HG02798 (cell line): ENCODE measurements around the gene NTN1.

Experiments
- ATAC-seq: cut with Tn5 transposase; IDR thresholded peaks from one replicate; pipeline ENCODE4 v1.9.1; 2021; ENCODE audit warnings: mild to moderate bottlenecking; ENCODE audit not compliant: unreplicated experiment, poor library complexity

NTN1 gene

DNA sequence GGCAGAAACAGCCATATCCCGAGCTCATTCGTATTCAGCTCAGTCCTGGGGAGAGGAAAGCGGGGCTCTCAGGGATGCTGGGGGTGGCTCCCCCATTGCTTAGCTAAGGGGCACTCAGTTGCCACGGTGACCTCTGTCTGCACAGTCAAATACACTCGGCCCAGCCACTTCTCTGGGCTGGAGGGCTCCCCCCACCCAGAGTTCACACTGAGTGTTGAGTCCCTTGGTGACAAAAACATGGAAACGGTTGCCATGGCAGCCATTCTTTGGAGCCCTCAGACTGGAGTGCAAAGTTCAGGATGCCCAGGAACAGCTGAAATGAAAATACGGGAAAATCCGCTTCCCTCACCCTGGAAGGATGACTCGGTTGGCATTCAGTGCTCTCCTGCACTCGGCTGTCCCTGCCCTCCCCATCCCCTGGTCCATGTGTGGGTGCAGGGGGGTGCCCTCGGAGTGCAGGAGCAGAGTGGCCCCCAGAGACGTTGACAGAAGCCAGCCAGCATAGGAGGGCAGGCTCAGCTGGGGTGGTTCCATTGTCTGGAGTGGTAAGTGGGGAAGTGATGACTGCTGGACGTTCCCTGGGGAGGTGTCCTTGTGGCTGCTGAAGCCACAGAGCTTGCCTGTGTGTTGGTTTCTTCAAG, 216.5 kb downstream of the NTN1 start:
- ATAC-seq, result no peak

GRCh38 chr17:9238340-9239245, 217.3 kb downstream of the NTN1 start:
- ATAC-seq, result no peak

- ATAC-seq, result no peak
Observed at GRCh38 chr17:9239246-9239792, 218.0 kb downstream of the NTN1 start.

DNA sequence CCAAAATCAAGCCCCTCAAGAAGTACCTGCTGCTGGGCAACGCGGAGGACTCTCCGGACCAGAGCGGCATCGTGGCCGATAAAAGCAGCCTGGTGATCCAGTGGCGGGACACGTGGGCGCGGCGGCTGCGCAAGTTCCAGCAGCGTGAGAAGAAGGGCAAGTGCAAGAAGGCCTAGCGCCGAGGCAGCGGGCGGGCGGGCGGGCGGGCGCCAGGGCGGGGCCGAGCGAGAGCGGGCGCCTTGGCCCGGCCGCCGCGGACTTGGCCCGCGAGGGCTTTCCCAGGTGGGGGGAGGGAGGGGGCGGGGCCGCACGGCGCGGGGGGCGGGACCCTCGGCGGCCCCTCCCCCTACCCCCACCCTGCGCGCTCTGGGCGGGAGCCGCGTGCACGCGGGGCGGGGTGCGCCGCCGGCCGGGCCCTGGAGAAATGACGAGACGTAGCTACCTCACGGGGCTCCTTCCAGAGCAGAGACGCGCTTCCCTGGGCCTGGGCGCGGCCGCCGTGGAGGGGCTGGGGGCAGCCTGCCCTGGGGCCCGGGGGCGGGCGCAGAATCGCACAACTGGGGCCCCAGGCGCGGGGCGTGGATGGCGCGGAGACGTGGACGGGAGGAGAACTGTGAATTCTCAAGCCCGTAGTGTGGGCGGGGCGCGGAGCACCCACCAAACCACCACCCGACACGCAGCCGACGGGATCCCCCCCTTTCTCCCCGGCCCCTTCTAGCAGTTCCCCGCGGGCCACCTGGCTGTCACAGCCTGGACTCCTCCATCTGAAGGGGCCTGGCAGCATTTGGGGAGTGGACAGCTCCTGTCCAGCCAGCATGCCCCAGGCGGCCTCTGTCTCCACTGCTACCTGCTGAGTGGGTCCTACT, 218.7 kb downstream of the NTN1 start:
- peak; percentile 66 for ATAC-seq

- ATAC-seq, result no peak
Observed at GRCh38 chr17:9240659-9241370, 219.5 kb downstream of the NTN1 start.

DNA sequence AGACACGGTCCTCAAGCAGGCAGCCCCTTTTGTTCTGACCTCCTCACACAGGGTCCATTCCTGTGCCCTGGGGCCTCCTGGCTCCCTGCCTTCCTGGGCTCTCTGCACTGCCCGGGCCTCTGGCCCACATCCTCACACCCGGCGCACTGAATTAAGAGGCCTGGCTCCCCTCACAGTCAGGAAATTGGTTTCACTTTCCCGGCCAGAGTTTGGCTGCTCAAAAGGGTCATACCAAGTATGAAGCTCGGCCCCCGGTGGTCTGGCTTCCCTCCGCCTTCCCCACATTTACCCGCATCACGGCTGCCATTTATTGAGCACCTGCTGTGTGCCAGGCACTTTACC, 220.0 kb downstream of the NTN1 start:
- ATAC-seq, result no peak

DNA sequence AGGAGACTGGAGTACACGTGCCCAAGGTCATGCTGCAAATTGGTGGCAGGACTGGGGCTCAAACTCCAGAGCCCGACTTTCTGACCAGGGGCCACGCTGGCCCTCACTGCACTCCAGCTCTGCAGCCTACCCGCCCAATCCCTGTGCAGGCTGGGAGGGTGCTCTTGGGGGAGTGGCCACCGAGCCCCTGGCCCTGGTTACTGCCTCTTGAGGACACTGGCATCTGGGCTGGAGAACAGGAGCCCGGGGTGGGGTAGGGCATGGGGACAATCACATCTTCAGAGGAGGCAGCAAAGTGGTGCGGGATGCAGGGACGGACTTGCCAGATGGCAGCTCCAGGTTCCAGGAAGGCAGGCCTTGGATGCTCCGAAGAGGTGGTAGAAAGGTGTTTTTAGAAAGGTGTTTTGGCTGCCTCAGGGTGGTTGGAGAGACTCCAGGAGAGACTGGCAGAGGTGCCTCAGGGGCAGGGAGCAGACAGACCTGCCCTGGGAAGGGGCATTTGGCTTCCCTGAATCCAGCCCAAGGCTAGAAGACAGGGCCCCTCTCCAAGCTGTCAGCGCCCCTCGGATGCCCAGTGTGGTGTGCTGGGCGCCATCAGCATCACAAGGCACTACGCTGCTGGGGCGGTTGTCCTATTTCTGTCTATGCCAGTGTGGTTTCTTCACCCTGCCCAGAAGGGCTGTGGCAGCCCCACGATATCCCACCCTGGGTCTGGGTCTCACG, 220.6 kb downstream of the NTN1 start:
- ATAC-seq, result no peak

DNA sequence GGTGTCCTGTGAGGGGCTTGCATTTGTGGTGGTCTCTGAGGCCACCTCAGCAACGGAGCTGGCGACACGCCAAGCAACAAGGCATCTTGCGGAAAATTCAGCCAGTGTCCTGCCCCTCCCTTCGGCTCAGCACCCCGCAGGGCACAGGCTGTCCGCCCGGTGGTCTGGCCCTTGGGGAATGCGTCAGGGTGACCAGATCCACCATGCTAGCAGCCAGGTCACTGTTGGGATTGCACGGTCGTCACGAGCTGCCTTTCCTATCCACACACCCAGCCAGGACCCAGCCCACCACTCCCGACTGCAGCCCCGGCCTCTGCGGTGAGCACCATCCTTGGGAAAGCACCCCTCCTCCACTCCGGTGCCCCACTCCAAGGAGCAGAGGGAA, 221.2 kb downstream of the NTN1 start:
- ATAC-seq, result no peak

DNA sequence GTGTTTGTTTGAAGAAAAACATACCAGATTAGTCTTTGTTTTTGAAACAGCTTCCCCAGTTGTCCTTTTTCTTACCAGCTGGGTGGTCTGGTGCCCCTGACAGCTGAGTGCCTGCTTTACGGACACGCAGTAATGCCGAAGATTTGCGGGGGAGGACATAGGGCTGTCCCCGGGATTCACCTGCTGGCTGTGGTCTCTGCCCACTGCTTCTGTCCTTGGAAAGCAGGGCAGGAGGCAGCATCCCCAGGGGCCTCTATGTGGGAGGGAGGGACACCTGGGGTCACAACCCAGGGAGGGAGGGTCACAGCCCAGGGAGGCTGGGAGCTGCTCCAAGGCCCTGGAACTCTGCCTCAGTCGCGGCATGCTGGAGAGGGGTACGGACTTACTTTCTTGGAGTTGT, 221.7 kb downstream of the NTN1 start:
- no peak for ATAC-seq

DNA sequence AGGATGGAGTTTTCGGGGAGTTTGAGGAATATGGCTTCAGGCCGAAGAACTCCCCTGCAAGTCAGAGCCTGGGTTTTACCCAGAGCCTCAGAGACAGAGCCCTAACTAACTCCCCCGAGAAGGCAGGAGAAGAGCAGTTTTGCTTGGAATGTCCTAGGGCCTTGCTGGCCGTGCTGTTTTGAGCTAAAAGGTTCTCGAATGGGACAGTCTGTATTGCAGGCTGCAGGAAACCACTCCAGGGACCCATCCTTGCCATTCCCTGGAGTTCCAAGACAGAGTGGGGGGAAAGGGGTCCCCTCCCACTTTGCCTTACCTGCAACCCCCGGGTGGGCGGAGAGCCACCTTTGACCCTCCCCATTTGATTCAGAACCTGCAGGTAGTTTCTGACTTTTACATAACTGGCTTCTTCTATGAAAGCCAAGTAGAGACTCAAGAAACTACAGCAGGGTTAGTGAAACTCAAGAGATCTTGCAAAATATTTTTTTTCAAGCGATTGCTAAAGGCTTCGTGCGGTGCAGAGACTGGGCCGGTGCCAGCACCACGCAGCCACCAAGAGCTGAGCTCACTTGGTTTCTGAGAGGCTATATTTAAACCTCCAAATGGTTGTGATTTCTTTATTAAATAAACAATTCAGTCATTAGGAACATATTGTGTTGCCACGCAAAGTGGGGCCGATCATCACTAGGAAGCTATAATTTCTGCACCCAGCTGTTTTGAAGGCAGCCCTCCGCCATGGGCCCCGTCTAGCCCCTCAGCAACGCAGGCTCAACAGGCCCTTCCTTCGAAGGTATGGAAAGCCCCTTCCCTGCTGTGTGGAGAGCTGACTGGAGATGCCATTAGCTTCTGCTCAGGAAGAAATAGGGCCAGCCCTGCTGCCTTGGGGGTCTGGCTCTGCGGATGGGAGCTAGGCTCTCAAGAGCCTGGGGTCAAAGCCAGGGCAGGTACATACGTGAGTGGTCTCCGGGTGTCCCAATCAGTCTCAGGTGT, 223.0 kb downstream of the NTN1 start:
- ATAC-seq, result no peak

DNA sequence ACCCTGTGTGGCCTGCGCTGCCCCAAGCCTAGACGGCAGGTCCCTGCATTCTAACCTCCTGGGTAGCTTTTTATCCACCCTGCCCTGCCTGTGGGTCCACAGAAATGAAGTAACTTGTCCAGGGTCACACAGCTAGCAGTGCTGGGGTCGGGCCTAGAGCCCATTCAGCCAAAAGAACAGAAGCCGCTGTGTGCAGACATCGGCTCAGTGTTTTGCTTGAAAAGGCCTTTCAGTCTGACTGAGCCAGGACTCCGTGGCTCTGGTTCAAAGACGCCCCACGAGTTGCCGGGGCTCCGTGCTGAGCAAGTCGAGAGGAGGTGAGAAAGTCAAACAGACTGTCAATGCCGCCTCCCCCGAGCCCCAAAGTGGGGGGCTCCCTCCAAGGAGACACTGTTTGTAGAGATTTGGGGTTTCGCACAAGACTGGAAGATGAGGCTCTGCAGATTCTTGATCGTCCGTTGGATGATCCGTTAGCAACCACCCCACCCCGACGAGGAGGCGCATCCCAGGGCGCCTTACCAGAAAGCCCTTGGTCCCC, 226.2 kb downstream of the NTN1 start:
- no peak for ATAC-seq

DNA sequence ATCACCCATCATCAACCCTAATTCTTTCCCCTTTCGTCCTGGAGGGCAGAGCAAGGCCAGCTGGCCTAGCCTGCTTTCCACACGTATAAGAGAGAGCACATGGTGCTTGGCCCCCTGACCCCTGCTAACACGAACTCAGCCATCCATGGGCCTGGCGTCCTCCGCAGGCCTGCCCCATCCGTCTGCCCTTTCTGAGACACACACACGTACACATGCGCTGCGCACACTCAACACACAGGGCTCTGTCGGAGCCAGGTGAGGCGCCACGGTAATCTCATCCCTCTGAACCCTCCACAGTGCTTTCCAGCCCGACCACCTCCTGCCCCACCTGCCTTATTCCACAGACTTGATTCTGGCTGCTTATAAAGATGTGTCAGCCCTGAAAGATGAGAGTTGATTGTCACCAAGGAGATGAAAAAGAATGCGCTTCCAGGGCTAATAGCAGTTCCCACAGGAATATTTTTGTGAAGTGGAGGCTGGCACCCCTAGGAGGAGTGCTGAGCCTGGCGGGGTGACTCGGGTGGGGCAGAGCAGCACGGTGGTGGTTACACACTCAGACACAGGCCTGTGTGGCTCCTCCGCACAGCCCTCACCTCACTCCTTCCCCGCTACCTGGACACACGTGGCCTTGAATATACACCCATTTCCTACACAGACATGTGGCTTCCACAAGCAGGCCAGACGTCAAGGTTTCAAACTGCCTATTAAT, 228.1 kb downstream of the NTN1 start:
- no peak for ATAC-seq

- no peak for ATAC-seq
Observed at GRCh38 chr17:9251273-9251672, 230.0 kb downstream of the NTN1 start.

DNA sequence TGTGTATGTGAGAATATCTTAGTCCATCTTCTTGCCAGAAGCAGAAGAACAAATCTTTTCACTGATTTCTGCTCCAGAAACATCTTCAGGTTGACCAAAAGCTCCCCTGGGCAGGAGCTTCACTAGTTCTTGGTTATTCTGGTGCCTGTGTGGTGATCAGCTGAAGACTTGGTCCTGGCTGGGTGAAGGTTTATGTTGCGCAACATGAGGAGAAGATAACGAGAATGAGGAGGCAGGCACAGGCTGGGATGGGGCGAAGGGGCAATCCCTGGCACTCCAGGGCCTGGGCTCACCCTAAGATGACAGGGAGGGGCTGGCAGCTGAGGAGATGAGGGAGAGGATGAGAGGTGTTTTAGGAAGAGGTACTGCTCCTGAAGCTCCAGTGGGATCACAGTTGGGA, 232.0 kb downstream of the NTN1 start:
- ATAC-seq, result no peak

DNA sequence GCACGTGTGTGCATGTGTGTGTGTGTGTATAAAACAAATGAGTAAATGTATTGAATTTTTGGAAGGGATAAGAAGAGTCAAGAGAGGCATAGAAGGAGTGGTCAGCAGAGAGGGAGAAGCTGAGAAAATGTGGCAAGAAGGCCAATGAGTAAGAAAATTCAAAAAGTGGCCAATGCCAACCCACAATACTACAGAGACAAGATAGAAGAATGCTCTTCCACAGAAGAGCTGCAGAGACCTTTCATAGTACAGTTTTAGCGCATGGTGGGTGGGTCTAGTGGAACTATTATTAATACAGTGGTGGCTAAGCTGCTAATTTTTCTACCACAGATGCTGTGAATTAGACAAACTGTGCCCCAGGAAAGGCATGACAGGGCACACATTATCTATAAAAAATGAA, 233.5 kb downstream of the NTN1 start:
- no peak for ATAC-seq

- ATAC-seq, result no peak
Observed at GRCh38 chr17:9255833-9256232, 234.5 kb downstream of the NTN1 start.

- ATAC-seq, result no peak
Observed at GRCh38 chr17:9256361-9256750, 235.0 kb downstream of the NTN1 start.
